Astrocyte (in vitro differentiated cells and primary cell): Measurements from ENCODE around the gene FFAR3. TPM values are rescaled to one million over a fixed set of nuclear protein-coding genes. Genes with fewer than 3 reads are reported as not detected.

Experiments
- DNase-seq: peaks from one replicate; pipeline ENCODE4 v3.0.0-alpha.2; 2010; ENCODE audit warnings: low read depth
- FAIRE-seq: peaks from 2 replicates; lab custom pipeline; 2011; peaks lifted over from hg19 to GRCh38; lab: Jason Lieb, UNC
- H2AFZ ChIP-seq: 2 replicates; pipeline ENCODE4 v1.6.0; 2012; ENCODE audit warnings: low read depth, low read length, inconsistent platforms
- H3K27ac ChIP-seq: 2 replicates; pipeline ENCODE4 v1.5.1; 2011; ENCODE audit warnings: low read depth, low read length, inconsistent platforms
- H3K27me3 ChIP-seq: 2 replicates; pipeline ENCODE4 v1.6.0; 2011; ENCODE audit warnings: low read length, inconsistent platforms; ENCODE audit not compliant: insufficient read depth
- H3K36me3 ChIP-seq: 2 replicates; pipeline ENCODE4 v1.5.1; 2011; ENCODE audit warnings: low read length, inconsistent platforms; ENCODE audit not compliant: insufficient read depth
- H3K4me1 ChIP-seq: 2 replicates; pipeline ENCODE4 v1.5.1; 2011; ENCODE audit warnings: low read length, inconsistent platforms; ENCODE audit not compliant: insufficient read depth
- H3K4me2 ChIP-seq: 2 replicates; pipeline ENCODE4 v1.6.0; 2012; ENCODE audit warnings: low read length, inconsistent platforms
- H3K4me3 ChIP-seq: 2 replicates; pipeline ENCODE4 v1.5.1; 2011; ENCODE audit warnings: low read depth, mild to moderate bottlenecking, low read length, inconsistent platforms; ENCODE audit not compliant: insufficient read depth
- H3K79me2 ChIP-seq: 2 replicates; pipeline ENCODE4 v1.6.0; 2012; ENCODE audit warnings: mild to moderate bottlenecking, low read length, inconsistent platforms; ENCODE audit not compliant: insufficient read depth
- H3K9ac ChIP-seq: 2 replicates; pipeline ENCODE4 v1.6.0; 2012; ENCODE audit warnings: mild to moderate bottlenecking, low read length, inconsistent platforms
- H3K9me3 ChIP-seq: 2 replicates; pipeline ENCODE4 v1.5.1; 2012; ENCODE audit warnings: low read depth, mild to moderate bottlenecking, low read length, inconsistent platforms; ENCODE audit not compliant: insufficient read depth
- H4K20me1 ChIP-seq: 2 replicates; pipeline ENCODE4 v1.6.0; 2012; ENCODE audit warnings: low read length, inconsistent platforms; ENCODE audit not compliant: insufficient read depth
- H3K27ac Mint-ChIP-seq: one replicate; pipeline ENCODE4 v1.8.0; 2021; ENCODE audit warnings: mild to moderate bottlenecking, mixed read lengths; ENCODE audit not compliant: unreplicated experiment
- H3K27me3 Mint-ChIP-seq: one replicate; pipeline ENCODE4 v1.8.0; 2021; ENCODE audit warnings: low read depth, mixed read lengths; ENCODE audit not compliant: unreplicated experiment
- H3K36me3 Mint-ChIP-seq: one replicate; pipeline ENCODE4 v1.8.0; 2021; ENCODE audit warnings: low read depth, mixed read lengths; ENCODE audit not compliant: unreplicated experiment
- H3K4me1 Mint-ChIP-seq: one replicate; pipeline ENCODE4 v1.8.0; 2021; ENCODE audit warnings: low read depth, mixed read lengths; ENCODE audit not compliant: unreplicated experiment
- H3K4me3 Mint-ChIP-seq: one replicate; pipeline ENCODE4 v1.8.0; 2021; ENCODE audit warnings: mild to moderate bottlenecking, moderate library complexity, mixed read lengths; ENCODE audit not compliant: unreplicated experiment
- H3K9me3 Mint-ChIP-seq: one replicate; pipeline ENCODE4 v1.8.0; 2021; ENCODE audit warnings: mild to moderate bottlenecking, mixed read lengths; ENCODE audit not compliant: unreplicated experiment
- CTCF ChIP-seq: IDR thresholded peaks from 2 replicates; pipeline ENCODE4 v1.5.1; 2011; ENCODE audit warnings: low read depth, mild to moderate bottlenecking, inconsistent platforms, low read length, moderate library complexity; ENCODE audit not compliant: insufficient read depth
- EZH2 ChIP-seq: IDR thresholded peaks from 2 replicates; pipeline ENCODE4 v1.6.1; 2012; ENCODE audit warnings: mild to moderate bottlenecking, low read length, inconsistent platforms; ENCODE audit not compliant: insufficient read depth
- total RNA-seq: library from RNA; stranded (reverse); gene quantifications from 2 replicates; pipeline ENCODE4 v1.2.1, GENCODE V29; 2021

The FFAR3 gene
- total RNA-seq, 1 donor from 2014 or later, result not detected

GRCh38 chr19:35337097-35337983 lies 20.9 kb upstream of the FFAR3 start:
- no peak overlapping the region for H3K27ac Mint-ChIP-seq
- no peak overlapping the region for H3K9ac ChIP-seq
- TF ChIP-seq CTCF (no peak), EZH2 (no peak)
- no peaks in the 10 kb centered on the region for H3K79me2 ChIP-seq
- no peaks in the 10 kb centered on the region for H3K27me3 ChIP-seq
- peaks cover 44% of the 10 kb centered on the region for H3K27me3 Mint-ChIP-seq
- H3K9me3 ChIP-seq, result no peaks in the 10 kb centered on the region
- FAIRE-seq, result no peak
- no peaks in the 10 kb centered on the region for H3K36me3 ChIP-seq
- H2AFZ ChIP-seq, result no peak overlapping the region
- no peaks in the 10 kb centered on the region for H3K4me1 ChIP-seq
- no peaks in the 10 kb centered on the region for H3K9me3 Mint-ChIP-seq
- DNase-seq, result no peak
- no peaks in the 10 kb centered on the region for H3K36me3 Mint-ChIP-seq
- no peak overlapping the region for H3K27ac ChIP-seq
- H3K4me2 ChIP-seq, result no peak overlapping the region
- H3K4me3 Mint-ChIP-seq, result no peak overlapping the region
- H3K4me1 Mint-ChIP-seq, result no peaks in the 10 kb centered on the region
- no peaks in the 10 kb centered on the region for H4K20me1 ChIP-seq
- H3K4me3 ChIP-seq, result no peak overlapping the region

- no peaks in the 10 kb centered on the region for H3K4me1 ChIP-seq
- H3K36me3 Mint-ChIP-seq, result no peaks in the 10 kb centered on the region
- no peak for TF ChIP-seq CTCF
- no peak for TF ChIP-seq EZH2
Measured at GRCh38 chr19:35337984-35338296, 20.3 kb upstream of the FFAR3 start.

GRCh38 chr19:35340431-35340830 lies 17.8 kb upstream of the FFAR3 start:
- Histone ChIP-seq H3K9me3 (no peaks in the 10 kb centered on the region), H2AFZ (no peak overlapping the region), H3K4me2 (no peak overlapping the region), H3K4me1 (no peaks in the 10 kb centered on the region), H3K4me3 (no peak overlapping the region), H3K79me2 (no peaks in the 10 kb centered on the region), H3K9ac (no peak overlapping the region), H3K36me3 (no peaks in the 10 kb centered on the region), H3K27me3 (no peaks in the 10 kb centered on the region), H4K20me1 (no peaks in the 10 kb centered on the region), H3K27ac (no peak overlapping the region)
- Mint-ChIP-seq H3K4me3 (no peak overlapping the region), H3K36me3 (no peaks in the 10 kb centered on the region), H3K27me3 (peaks cover 46% of the 10 kb centered on the region), H3K27ac (no peak overlapping the region), H3K9me3 (no peaks in the 10 kb centered on the region), H3K4me1 (no peaks in the 10 kb centered on the region)
- FAIRE-seq, result no peak
- TF ChIP-seq CTCF (no peak), EZH2 (no peak)
- no peak for DNase-seq

More at GRCh38 chr19:35337984-35338296, 20.3 kb upstream of the FFAR3 start:
- no peaks in the 10 kb centered on the region for H3K9me3 Mint-ChIP-seq
- H3K27me3 Mint-ChIP-seq, result peaks cover 43% of the 10 kb centered on the region
- Histone ChIP-seq H3K27ac (no peak overlapping the region), H4K20me1 (no peaks in the 10 kb centered on the region), H2AFZ (no peak overlapping the region), H3K36me3 (no peaks in the 10 kb centered on the region), H3K9me3 (no peaks in the 10 kb centered on the region), H3K9ac (no peak overlapping the region), H3K4me3 (no peak overlapping the region), H3K79me2 (no peaks in the 10 kb centered on the region), H3K4me2 (no peak overlapping the region), H3K27me3 (no peaks in the 10 kb centered on the region)
- H3K4me1 Mint-ChIP-seq, result no peaks in the 10 kb centered on the region
- H3K4me3 Mint-ChIP-seq, result no peak overlapping the region
- FAIRE-seq (no peak), DNase-seq (no peak)
- no peak overlapping the region for H3K27ac Mint-ChIP-seq
